HepG2 (cell line): ENCODE results near the gene BIRC3.

ENCODE experiments used
- ELF1 ChIP-seq: sonication (generic); formaldehyde crosslinking; IDR thresholded peaks from 2 replicates; pipeline ENCODE4 v1.4.0; 2020; ENCODE audit warnings: missing genetic modification reagents
- TF ChIP-seq, protein P1 (sequence below): sonication (generic); formaldehyde crosslinking; IDR thresholded peaks from 2 replicates; pipeline ENCODE4 v1.5.0; 2020; ENCODE audit warnings: mild to moderate bottlenecking, missing genetic modification reagents, moderate library complexity

DNA sequence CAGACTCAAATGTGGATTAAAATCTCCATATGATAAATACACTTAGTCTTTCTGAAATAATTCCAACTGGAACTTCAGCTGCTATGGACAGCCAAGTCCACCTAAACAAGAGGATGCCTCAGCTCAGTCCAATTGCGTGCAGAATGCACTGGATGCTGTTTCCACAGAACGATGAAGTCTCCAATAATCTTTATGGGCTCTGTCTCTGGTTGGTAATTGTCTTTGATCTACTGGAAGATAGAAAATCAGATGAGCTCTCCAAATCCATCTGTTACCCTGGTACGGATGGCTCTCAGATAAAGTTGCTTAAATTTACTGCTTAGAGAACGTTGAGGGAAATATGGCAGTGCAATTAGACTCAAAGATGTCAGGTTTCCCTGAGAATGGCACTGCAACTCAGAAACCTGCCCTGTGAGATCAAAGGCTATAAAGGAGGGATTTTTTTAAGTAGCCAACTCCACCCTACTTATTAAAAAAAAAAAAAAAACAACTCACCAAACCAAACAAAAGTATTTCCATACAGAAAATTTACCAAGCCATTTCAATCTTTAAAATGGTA lies 859 bp upstream of the BIRC3 start:
- TF ChIP-seq, protein P1, sequence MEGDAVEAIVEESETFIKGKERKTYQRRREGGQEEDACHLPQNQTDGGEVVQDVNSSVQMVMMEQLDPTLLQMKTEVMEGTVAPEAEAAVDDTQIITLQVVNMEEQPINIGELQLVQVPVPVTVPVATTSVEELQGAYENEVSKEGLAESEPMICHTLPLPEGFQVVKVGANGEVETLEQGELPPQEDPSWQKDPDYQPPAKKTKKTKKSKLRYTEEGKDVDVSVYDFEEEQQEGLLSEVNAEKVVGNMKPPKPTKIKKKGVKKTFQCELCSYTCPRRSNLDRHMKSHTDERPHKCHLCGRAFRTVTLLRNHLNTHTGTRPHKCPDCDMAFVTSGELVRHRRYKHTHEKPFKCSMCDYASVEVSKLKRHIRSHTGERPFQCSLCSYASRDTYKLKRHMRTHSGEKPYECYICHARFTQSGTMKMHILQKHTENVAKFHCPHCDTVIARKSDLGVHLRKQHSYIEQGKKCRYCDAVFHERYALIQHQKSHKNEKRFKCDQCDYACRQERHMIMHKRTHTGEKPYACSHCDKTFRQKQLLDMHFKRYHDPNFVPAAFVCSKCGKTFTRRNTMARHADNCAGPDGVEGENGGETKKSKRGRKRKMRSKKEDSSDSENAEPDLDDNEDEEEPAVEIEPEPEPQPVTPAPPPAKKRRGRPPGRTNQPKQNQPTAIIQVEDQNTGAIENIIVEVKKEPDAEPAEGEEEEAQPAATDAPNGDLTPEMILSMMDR (CRISPR knock-in tag) = no peak
- no peak for TF ChIP-seq ELF1 (CRISPR knock-in tag)
